ENCODE data around the gene PCDHGA1.

DNA sequence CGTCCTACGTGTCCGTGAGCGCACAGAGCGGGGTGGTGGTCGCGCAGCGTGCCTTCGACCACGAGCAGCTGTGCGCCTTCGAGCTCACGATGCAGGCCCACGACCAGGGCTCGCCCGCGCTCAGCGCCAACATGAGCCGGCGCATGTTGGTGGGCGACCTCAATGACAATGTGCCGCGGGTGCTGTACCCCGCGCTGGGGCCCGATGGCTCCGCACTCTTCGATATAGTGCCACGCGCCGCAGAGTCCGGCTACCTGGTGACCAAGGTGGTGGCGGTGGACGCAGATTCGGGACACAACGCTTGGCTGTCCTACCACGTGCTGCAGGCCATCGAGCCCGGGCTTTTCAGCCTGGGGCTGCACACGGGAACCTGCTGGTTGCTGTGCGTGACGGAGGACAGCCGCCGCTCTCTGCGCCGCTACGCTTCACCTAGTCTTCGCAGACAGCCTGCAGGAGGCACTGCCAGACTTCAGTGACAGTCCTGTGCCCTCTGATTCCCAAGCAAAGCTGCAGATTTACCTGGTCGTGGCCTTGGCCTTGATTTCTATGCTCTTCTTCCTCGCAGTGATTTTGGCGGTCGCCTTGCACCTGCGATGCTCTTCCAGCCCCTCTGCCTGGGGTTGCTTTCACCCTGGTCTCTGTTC is 97.6 kb downstream of the PCDHGA1 start:
- TF ChIP-seq POLR2A (IDR thresholded peaks at IDR 0.05; ENCODE audit: low read length) (no peak), GATA1 (IDR thresholded peaks at IDR 0.05; ENCODE audit: low read depth, low read length) (no peak)
